ENCODE measurements around the gene TAF12. TPM values are rescaled to one million over a fixed set of nuclear protein-coding genes. Genes with fewer than 3 reads are reported as not detected.
"Not testable (repeated sequence)": the region's sequence is repeated elsewhere in the genome, so short reads cannot be mapped to it uniquely, and the experiment has no call there.

TAF12 gene
- total RNA-seq, 1 experiment from 2014 or later, result 58.5 TPM

GRCh38 chr1:28582248-28582615, 60.6 kb downstream of the TAF12 start:
- no peak for DNase-seq (ENCODE audit: low read depth)

DNA sequence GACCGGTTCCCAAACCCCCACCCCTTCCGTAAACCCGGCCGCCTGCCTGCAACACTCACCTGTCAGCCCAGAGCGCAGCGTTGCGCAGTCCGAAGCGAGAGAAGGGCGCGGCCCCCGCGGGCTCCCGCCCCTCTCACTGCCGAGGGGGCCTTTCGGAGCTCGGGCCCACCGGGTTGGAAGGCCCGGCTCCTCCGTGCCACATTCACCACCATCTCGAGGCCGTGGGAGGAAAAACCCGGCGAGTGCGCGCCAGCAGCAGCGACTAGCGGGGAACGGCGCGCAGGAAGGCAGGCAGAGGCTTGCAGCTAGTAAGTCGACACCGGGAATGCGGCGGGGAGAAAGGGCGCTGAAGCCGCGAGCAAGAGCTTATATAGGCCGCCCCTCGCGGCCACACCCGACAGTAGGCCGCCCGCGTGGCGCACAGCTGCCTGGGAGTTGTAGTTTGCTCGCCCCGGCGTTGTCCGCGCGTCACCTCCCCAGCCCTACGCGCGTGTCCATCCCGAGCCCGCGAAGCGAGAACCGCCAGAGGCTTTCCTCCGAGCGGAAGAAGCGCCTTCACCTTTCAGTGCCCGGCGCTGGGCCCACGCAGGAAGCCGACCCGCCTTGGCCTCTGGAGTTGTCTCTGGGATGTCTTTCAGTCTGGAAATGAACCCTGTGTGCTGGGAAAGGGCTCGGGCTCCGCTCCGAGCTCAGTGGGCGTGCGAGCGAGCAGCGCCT, 61.2 kb downstream of the TAF12 start:
- DNase-seq (ENCODE audit: low read depth), result peak; percentile 95

DNA sequence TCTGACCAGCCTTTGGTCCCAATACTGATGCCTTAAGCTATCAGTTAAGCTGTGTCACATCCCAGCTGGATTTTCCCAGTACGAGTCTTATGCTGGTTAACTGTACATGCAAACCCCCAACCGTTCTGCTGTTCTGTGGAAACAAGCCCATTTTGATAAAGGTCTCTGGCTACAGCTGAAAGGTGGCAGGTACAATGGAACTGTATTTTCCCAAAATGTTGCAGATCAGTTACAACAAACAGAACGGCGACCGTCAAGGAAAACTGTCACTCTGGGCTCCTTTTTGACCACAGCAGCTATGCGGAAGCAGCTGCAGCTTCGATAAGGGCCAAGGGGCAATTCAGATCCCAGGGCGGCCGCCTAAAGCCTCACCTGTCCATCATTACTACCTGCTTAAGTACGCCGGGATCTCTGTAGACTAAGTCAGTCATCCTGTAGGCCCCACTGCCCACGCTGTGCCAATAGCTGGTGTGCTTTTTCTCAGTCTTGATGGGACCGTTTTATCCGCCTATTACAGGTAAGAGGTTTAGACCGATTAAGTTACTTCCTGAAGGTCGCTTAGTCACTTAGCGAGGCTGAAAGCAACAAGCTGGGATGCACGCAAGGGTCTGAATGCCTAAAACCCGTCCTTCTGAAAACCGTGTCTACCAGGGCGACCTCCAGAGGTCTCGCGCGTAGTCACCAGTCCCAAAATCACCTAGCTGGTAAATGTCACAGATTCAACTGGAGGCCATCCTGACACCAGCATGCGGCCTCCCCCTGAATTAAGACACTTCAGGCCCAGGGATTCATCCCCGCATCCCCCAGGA, 61.9 kb downstream of the TAF12 start:
- DNase-seq (ENCODE audit: low read depth), result peak; percentile 55

DNA sequence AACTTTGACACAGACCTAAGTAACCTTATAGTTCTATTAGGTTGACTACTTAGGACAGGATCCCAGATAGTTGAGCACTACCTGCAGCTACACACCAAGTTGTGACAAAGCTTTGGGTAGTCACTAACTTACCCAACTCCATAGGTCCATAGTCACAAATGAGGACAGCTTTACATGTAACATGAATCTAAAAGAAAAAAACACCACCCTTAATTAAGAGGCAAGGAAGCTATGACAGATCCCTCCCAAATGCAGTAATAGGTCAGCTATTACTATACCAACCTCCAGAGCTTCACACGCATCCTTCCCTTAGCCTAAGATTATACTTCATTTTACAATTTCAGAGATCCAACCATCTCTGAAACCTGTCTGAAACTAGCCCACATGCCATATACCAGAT, 63.5 kb downstream of the TAF12 start:
- DNase-seq (ENCODE audit: low read depth), result no peak

GRCh38 chr1:28578696-28579218, 64.1 kb downstream of the TAF12 start:
- no peak for DNase-seq (ENCODE audit: low read depth)

DNA sequence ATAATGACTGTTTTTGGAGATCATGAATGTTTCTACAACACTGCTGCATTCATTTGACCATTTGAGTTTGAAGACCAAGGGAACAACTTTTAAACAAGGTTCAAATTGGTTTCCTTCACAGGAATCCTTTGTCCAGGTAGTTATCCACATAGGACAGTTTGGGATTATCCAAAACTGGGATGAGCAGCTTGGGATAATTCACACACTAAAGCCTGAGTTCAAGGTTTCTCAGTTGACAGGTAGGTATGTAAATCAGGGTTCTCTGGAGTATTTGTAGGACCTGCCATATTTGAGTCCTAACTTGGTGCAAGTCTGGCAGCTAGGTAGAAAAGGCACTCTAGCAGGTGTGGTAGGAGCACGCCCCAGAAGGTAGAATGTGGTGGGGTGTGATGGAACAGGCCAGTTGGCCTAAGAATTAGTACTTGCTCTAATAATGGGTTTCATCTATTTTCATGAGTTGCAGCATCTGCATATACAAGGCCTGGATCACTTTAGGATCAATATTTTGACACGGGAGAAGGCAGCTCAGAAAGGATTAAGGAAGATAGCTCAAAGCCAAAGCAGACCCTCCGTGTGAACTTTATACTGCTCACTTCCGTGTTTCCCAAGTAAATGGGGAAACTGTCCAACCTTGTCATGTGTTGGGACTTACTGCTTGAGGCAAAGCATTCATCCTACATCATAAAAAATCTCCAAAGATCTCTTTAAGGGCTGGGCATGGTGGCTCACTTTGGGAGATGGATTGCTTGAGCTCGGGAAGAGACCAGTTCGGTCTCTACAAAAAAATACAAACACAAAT, 64.9 kb downstream of the TAF12 start:
- no peak for DNase-seq (ENCODE audit: low read depth)

DNA sequence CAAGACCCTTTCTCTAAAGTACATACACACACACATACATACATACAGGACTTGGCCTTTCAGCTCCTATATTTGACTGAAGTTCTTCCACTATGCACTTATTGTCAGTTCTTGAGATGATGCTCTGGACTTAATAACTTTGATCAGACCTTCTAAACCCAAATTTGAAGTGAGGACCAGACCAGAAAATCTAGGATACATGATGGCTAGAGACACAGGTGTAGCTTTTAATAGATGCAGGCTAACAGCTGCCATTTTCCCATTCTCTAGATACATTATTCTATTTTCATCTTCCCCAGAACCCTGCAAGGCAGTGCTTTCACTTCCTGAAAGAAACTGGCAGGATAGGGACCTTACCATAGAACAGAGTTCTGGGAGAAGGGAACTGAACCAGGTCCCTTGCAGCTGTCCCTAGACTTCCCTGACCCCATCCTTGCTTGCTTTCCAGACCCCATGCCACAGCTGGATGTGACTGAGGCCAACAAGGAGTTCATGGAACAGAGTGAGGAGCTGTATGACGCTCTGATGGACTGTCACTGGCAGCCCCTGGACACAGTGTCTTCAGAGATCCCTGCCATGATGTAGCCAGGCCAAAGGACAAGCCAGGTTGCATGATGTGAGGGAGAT, 65.7 kb downstream of the TAF12 start:
- no peak for DNase-seq (ENCODE audit: low read depth)

DNA sequence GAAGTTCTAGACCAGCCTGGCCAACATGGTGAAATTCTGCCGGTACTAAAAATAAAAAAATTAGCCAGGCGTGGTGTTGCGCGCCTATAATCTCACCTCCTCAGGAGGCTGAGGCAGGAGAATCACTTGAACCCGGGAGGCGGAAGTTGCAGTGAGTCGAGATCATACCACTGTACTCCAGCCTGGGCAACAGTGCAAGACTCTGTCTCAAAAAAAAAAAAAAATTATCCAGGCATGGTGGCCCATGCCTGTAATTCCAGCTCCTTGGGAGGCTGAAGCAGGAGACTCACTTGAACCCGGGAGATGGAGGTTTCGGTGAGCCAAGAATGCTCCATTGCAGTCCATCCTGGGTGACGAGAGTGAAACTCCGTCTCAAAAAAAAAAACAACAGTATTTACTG, 69.3 kb downstream of the TAF12 start:
- DNase-seq (ENCODE audit: low read depth), result no peak

DNA sequence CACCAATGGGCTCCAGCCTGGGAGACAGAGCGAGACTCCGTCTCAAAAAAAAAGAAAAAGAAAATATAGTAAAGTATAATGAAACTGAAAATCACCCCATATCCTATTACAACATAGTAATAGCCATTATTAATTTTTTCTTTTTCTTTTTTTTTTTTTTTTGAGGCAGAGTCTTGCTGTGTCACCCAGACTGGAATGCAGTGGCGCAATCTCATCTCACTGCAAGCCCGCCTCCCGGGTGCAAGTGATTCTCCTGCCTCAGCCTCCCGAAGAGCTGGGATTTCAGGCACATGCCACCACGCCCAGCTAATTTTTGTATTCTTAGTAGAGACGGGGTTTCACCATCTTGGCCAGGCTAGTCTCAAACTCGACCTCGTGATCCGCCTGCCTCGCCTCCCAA, 70.0 kb downstream of the TAF12 start:
- not testable (repeated sequence) for DNase-seq (ENCODE audit: low read depth)

DNA sequence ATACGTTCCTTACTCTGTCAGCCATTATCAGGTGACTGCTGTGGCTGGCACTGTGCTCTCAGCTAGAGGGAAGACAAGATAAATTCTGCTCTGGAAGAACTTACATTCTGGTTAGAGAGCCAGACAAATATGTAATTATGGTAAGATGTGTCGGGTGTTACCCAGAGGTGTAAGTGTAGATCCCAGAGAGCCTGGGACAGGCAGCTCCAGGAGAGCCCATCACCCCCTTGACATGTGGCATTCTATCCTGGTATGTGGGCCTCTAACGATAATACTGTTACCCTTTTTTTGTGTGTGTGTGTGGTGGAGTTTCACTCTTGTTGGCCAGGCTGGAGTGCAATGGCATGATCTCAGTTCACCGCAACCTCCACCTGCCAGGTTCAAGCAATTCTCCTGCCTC, 71.0 kb downstream of the TAF12 start:
- DNase-seq (ENCODE audit: low read depth), result no peak

- no peak for DNase-seq (ENCODE audit: low read depth)
Measured at GRCh38 chr1:28566931-28567330, 75.9 kb downstream of the TAF12 start.

- no peak for DNase-seq (ENCODE audit: low read depth)
Measured at GRCh38 chr1:28565726-28566125, 77.1 kb downstream of the TAF12 start.

- no peak for DNase-seq (ENCODE audit: low read depth)
Measured at GRCh38 chr1:28565040-28565439, 77.8 kb downstream of the TAF12 start.

DNA sequence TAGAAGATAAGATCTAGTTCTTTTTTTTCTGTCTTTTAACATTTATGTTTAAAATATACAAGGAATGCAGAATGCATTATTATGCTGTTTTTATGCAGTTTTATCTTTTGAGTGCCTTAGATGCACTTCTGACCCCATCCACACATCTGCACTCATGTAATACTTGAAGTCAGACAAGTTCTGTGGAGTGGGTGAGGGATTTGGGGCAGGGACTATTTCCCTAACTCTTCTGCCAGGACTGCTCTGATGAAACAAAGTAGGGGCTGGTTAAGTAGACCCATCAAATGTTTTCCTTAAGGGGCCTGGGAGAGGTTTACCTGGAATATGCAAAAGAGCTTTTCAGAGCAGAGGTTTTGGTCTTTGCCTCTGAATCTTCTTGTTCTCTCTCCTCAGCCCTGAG, 78.6 kb downstream of the TAF12 start:
- no peak for DNase-seq (ENCODE audit: low read depth)

DNA sequence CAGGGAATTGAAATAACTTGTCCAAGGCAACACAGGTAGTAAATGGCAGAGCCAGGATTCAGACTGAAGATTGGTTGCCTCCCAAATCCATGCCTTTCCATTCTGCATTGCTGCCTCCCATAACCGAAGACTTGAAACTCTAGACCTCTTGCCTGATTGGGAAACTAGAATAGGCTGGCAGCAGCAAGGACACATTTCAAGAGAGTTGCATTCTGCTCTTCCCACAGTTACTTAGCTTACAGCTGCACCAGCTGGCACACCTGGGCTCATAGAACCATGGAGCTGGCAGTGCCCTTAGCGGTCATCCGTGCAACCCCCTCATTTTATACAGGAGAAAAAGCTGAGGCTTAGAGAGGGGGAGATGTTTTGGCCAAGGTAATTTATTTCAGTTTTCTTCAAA, 82.0 kb downstream of the TAF12 start:
- DNase-seq (ENCODE audit: low read depth), result no peak

Other genes with a start within 250 kb of the TAF12 start
- 38.2 and 48.9 TPM in 2 replicates for gene RCC1, start 137.0 kb downstream of the TAF12 start, total RNA-seq (2014; rRNA removed; shearing (Covaris generic))
- gene TRNAU1AP, start 90.0 kb downstream of the TAF12 start, total RNA-seq (2014; rRNA removed; shearing (Covaris generic)), result 47.1 and 49.5 TPM in 2 replicates
- 0.96 and 1.9 TPM in 2 replicates for gene RAB42, start 50.8 kb downstream of the TAF12 start, total RNA-seq (2014; rRNA removed; shearing (Covaris generic))
- gene RNU11, start 5.5 kb upstream of the TAF12 start, total RNA-seq (2014; rRNA removed; shearing (Covaris generic)), result not detected in 2 replicates
- 4.9 and 8.2 TPM in 2 replicates for gene GMEB1, start 25.7 kb upstream of the TAF12 start, total RNA-seq (2014; rRNA removed; shearing (Covaris generic))
- 46.0 and 50.2 TPM in 2 replicates for gene YTHDF2, start 93.9 kb upstream of the TAF12 start, total RNA-seq (2014; rRNA removed; shearing (Covaris generic))
- gene OPRD1, start 169.1 kb upstream of the TAF12 start, total RNA-seq (2014; rRNA removed; shearing (Covaris generic)), result 0.96 and 1.5 TPM in 2 replicates

Data from RPMI7951 (cell line).